Colonic mucosa (tissue), 4 donors: ENCODE measurements around the gene DEPDC4. TPM values are rescaled to one million over a fixed set of nuclear protein-coding genes. Genes with fewer than 3 reads are reported as not detected.
"Not testable (repeated sequence)": the region's sequence is repeated elsewhere in the genome, so short reads cannot be mapped to it uniquely, and the experiment has no call there.

Experiments used
- DNase-seq: peaks from one replicate; pipeline ENCODE4 v3.0.0-alpha.2; 2020
- H3K27ac ChIP-seq: fragments of 200-600 bp; one replicate; pipeline ENCODE4 v1.8.0; 2021
- H3K27me3 ChIP-seq: fragments of 200-600 bp; one replicate; pipeline ENCODE4 v1.8.0; 2021
- H3K36me3 ChIP-seq: fragments of 200-600 bp; one replicate; pipeline ENCODE4 v1.8.0; 2021
- H3K4me1 ChIP-seq: fragments of 200-600 bp; one replicate; pipeline ENCODE4 v1.8.0; 2021; ENCODE audit warnings: mild to moderate bottlenecking
- H3K4me3 ChIP-seq: fragments of 200-600 bp; one replicate; pipeline ENCODE4 v1.8.0; 2021
- H3K9ac ChIP-seq, 2 donors: one replicate each; pipeline ENCODE4 v1.7.0; 2013; ENCODE audit warnings: control low read depth in 2 of 2, low read depth in 2 of 2, low read length in 2 of 2
- H3K9me3 ChIP-seq: fragments of 200-600 bp; one replicate; pipeline ENCODE4 v1.8.0; 2021
- CTCF ChIP-seq: fragments of 200-600 bp; IDR thresholded peaks from one replicate; pipeline ENCODE4 v1.8.0; 2022; ENCODE audit warnings: antibody characterized with exemption, mild to moderate bottlenecking
- intact Hi-C: fragments of 100-400 bp; cut with DNase I; formaldehyde crosslinking; loops from one replicate; pipeline ENCODE4 v1.14.1; 2022
- total RNA-seq, 2 donors: library from RNA; stranded (reverse); fragmentation: NEBNext Ultra II Directional in 1 of 2; extraction: Animal tissue kit (Norgen Biotek cat#: 25700) in 1 of 2; gene quantifications; one replicate each; pipeline ENCODE4 v1.2.1, GENCODE V29; 2021
- donor health status: healthy.
- donor health status: DM: no; HTN: no; CAD: no.
- donor health status: DM: no; HTN: no; CAD: no.

DEPDC4 gene
- total RNA-seq, 2 donors from 2014 or later, result 2.8 to 2.9 TPM

- no peak for TF ChIP-seq CTCF
- Histone ChIP-seq H3K4me1 (no peaks in the 10 kb centered on the region), H3K27me3 (no peaks in the 10 kb centered on the region), H3K27ac (no peak overlapping the region), H3K9me3 (no peaks in the 10 kb centered on the region), H3K36me3 (no peaks in the 10 kb centered on the region), H3K4me3 (no peak overlapping the region), H3K9ac (no peak overlapping the region)
- DNase-seq, result no peak
- intact Hi-C loops, result no loop called here
These were observed 29.1 kb upstream of the DEPDC4 start for GRCh38 chr12:100295764-100296555.

GRCh38 chr12:100294366-100294765, 27.5 kb upstream of the DEPDC4 start:
- H3K9ac ChIP-seq, H3K27me3 ChIP-seq, H3K36me3 ChIP-seq, H3K9me3 ChIP-seq, H3K4me1 ChIP-seq, DNase-seq, H3K4me3 ChIP-seq, intact Hi-C loops, H3K27ac ChIP-seq: not testable (repeated sequence)

- H3K9me3 ChIP-seq, result no peaks in the 10 kb centered on the region
- H3K9ac ChIP-seq, result no peak overlapping the region
- no peaks in the 10 kb centered on the region for H3K27me3 ChIP-seq
- intact Hi-C loops, result no loop called here
- H3K27ac ChIP-seq, result no peak overlapping the region
- no peak for DNase-seq
- no peak overlapping the region for H3K4me3 ChIP-seq
- H3K4me1 ChIP-seq, result no peaks in the 10 kb centered on the region
- no peak for TF ChIP-seq CTCF
- H3K36me3 ChIP-seq, result no peaks in the 10 kb centered on the region
These were observed 26.1 kb upstream of the DEPDC4 start for GRCh38 chr12:100293017-100293416.

- H3K4me1 ChIP-seq, result no peaks in the 10 kb centered on the region
- H3K36me3 ChIP-seq, result no peaks in the 10 kb centered on the region
- intact Hi-C loops, result no loop called here
- no peak for DNase-seq
- H3K27me3 ChIP-seq, result no peaks in the 10 kb centered on the region
- no peaks in the 10 kb centered on the region for H3K9me3 ChIP-seq
- no peak overlapping the region for H3K27ac ChIP-seq
- no peak for TF ChIP-seq CTCF
- no peak overlapping the region for H3K9ac ChIP-seq
- no peak overlapping the region for H3K4me3 ChIP-seq
These were observed 23.1 kb upstream of the DEPDC4 start for GRCh38 chr12:100290016-100290415.

GRCh38 chr12:100289038-100289437, 22.2 kb upstream of the DEPDC4 start:
- Histone ChIP-seq H3K9ac (no peak overlapping the region), H3K27me3 (no peaks in the 10 kb centered on the region), H3K27ac (no peak overlapping the region), H3K4me1 (no peaks in the 10 kb centered on the region), H3K4me3 (no peak overlapping the region), H3K36me3 (no peaks in the 10 kb centered on the region), H3K9me3 (no peaks in the 10 kb centered on the region)
- intact Hi-C loops, result no loop called here
- no peak for DNase-seq
- TF ChIP-seq CTCF, result no peak

GRCh38 chr12:100284556-100284955, 17.7 kb upstream of the DEPDC4 start:
- H3K27ac ChIP-seq, intact Hi-C loops, H3K4me3 ChIP-seq, DNase-seq, H3K9me3 ChIP-seq, H3K9ac ChIP-seq, H3K27me3 ChIP-seq, H3K36me3 ChIP-seq, H3K4me1 ChIP-seq: not testable (repeated sequence)
